Midbrain (tissue), 1 donor: ENCODE results near the gene TSPAN3.

ENCODE experiments used
- DNase-seq: peaks from one replicate; lab custom pipeline; 2025; lab: John Stamatoyannopoulos, UW

Gene TSPAN3

DNA sequence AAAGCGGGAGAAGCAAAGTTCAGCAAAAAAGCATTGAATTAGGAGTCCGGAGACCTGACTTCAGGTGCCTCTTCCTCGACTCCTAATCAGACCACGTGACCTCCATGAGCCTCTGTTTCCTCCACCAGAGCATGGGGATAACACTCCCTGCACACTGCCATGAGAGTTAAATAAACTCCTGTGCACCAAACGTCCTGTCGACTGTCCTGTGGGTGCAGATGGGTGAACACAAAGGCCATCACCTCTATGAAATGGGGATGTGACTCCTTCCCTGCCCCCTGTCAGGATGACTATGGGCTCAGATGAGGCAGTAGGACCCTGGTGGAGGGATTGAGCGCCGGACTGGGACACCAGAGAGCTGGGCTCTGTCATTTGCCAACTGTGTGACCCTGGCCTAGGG lies 13.5 kb upstream of the TSPAN3 start:
- no peak for DNase-seq

DNA sequence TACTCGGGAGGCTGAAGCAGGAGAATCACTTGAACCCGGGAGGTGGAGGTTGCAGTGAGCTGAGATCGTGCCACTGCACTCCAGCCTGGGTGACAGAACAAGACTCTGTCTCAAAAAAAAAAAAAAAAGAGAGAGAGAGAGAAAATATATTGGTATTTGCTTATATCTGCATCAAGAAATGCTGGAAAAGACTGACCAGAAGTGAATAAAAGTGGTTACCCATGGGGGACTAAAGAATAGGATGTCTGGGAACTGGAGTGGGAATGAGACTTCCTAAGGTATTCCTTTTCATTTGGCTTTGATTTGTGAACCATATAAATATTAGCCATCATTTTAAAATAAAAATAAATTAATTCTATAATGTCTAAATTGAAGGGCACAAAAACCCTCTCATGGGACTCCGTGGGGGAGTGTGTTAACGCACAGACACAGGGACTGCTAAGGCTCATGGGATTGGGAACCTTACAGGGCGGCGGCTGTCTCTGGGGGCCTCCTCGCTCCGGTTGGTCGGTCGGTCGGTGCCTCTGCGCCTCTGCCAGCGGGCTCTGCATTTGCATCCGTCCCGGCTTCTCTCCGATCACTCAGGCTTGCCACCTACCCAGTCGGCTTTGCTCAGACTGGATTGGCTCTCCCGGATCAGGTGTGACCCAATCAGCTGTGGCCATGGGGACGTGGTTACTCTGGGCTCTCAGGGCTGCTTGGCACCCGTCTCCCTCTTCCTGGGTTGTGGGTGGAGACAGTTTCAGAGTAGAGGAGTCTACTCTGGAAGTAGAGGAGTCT lies 12.7 kb upstream of the TSPAN3 start:
- DNase-seq: peak; percentile 32

DNA sequence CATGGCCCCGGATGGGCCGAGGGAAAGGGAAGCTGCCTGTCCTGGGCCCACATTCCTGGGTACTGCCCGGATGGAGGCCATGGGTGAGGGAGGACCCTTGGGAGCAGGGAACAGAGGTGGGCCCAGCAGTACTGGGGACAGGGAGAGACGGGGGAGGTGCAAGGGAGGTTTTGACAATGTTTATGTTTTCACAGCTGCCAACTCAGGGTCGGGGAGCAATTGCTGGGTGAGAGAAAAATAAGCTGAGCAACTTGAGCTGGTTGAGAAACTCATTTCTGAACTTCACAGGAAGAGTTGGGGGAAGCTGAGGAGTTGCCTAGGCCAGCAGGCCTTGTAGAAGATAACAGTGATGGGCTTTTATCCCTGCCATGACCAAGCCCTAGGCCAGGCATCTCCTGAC lies 11.1 kb upstream of the TSPAN3 start:
- no peak for DNase-seq

GRCh38 chr15:77076323-77076915 lies 5.5 kb upstream of the TSPAN3 start:
- peak; percentile 27 for DNase-seq

DNA sequence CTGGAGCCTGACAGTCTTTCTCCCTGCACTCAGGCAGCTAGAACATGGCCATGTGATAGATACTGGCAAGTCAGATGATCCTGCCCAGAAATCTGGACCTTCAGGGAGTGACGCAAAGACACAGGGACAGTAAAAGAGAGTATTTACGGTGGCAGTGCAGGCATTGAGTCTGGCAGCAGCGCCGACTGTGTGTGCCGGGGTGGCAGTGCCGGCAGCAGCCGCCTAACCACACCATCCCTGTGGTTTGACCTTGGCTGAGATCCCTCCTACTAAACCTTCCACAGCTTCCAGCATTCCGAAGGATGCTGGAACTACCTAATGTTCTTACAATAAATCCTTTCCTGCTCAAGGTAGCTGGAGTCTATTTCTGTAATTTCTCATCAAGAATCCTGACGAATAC lies 4.6 kb upstream of the TSPAN3 start:
- peak; percentile 30 for DNase-seq

DNA sequence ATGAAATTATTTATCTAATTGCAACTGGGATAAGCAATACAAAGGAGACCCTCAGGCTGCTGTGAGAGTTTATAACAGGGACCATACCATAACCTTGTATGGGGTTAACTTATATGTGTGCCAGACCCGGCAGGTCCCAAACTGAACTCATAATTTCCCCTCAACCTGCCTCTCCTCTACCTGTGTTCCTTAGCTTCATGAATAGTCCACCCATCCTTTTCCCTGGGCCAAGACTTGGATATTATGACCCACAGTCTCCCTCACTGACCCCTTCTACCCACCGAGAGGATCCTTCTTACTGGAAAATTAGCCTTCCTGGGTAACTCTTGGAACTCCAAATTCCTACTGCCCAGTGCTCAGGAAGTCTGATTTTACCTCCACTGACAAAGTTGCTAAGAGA lies 3.4 kb upstream of the TSPAN3 start:
- DNase-seq: no peak

GRCh38 chr15:77071305-77072223 lies 655 bp upstream of the TSPAN3 start:
- DNase-seq: no peak

- DNase-seq: no peak
Observed at GRCh38 chr15:77070180-77070494, 772 bp downstream of the TSPAN3 start.

DNA sequence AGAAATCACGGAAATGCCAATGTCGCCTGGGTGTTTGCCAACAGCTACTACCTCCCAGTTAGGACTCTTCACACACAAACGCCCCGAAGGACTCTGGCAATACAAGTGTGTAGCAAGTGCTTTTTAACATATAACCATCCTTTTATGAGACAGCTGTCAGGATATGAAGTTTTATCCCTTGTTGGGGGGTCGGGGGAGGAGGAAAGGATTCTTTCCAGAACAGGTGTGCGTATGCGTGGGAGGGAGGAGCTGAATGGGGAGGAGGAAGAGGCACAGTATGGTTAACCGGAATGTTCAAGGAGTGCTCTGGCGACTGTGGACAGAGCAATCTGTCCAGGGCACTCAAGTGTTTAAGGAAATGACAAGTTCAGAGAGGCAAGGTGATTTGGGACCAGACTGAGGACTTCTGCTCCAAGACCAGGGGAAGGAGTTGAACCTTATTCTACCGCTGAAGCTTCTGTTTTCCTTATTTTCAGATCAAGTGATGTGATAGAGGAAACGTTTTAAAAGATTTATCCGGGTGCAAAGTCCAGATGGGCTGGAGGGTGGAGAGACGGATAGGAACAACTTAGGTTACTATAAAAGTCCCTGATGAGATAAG lies 1.3 kb downstream of the TSPAN3 start:
- DNase-seq: no peak

DNA sequence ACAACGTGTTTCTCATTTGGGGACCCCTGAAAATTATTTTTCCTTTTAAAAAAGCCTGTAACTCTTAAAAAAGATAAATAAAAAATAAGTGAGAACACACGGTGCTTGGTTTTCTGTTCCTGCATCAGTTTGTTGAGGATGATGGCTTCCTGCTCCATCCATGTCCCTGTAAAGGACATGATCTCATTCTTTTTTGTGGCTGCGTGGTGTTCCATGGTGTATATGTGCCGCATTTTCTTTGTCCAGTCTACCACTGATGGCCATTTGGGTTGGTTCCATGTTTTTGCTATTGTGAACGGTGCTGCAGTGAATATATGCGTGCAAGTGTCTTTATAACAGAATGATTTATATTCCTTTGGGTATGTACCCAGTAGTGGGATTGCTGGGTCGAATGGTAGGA lies 2.3 kb downstream of the TSPAN3 start:
- DNase-seq: no peak

DNA sequence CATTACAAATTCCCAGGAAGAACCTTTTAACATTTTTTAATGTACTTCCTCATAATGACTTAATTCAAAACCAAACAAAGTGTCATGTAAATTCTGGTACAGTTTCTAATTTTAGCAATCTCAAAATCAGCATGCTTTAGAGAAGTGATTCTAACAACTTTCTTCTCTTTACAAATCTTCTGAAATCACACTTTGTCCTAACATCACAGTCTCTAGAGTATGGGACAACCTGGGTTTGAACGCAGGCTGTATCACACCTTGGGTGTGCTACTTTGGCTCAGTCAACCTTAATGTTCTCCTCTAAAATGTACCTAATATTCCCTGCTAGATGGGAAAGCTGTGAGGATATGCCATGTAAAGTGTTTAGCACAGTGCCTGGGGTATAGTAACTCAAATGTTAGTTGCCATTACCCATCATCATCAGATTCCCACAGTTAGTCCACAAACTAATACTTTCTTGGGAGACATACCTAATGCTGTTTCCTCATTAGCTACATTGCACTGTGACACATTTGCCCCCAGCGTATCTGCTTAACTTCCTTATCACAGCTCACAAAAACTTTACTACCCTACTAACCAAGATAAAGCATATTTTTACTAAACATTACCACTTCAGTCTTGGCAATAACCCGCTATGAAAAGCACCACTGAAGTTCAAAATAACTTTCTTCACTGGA lies 3.1 kb downstream of the TSPAN3 start:
- no peak for DNase-seq

DNA sequence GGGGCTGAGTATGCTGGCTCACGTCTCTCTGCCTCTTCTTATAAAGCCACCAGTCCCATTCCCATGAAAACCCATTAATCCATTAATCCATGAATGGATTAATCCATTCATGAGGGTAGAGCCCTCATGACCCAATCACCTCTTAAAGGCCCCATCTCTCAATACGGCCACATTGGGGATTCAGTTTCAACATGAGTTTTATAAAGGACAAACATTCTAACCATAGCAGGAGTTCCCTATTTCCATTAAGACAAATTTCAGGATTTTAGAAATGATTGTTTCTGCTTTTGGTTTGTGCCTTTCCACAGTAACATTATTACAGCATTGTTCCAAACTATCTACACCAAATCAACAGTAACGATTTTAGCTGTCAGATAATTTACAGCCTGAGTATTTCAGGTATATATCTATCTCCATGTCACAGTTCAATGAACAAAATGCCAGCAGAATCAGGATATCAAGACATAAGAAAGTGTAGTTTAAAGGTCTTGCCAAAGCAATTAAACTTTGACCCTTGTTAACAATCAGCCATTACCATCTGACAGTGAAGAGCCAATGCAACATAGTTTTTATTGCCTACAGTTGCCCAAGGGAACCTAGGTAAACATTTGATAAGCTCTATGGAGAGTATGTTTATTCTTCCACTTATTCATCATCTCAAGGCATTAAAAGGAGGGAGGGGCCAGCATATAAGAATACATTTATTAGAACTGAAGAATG lies 3.8 kb downstream of the TSPAN3 start:
- DNase-seq: no peak

GRCh38 chr15:77064539-77065308 lies 6.2 kb downstream of the TSPAN3 start:
- no peak for DNase-seq

GRCh38 chr15:77064063-77064462 lies 6.8 kb downstream of the TSPAN3 start:
- DNase-seq: no peak

- no peak for DNase-seq
Observed at GRCh38 chr15:77063249-77063648, 7.7 kb downstream of the TSPAN3 start.

DNA sequence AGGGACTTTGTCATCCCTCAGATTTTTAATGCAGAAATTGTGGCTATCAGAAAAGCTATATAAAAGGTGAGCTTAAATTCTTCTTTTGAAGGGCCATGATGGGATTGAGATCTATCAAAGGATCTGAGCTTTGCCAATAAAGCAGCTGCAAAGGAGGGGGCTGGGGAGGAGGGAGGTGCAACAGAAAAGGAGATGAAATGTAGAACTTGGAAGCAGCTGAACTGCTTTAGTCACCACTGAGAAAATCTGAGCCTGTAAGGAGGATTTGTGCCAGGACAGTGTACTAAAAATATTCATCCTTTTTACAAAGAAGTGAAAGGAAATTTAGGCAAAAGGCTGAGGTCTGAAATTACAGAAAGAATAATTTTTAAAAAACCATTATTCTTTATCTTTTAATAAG lies 10.4 kb downstream of the TSPAN3 start:
- DNase-seq: peak; percentile 38

GRCh38 chr15:77059786-77060361 lies 11.0 kb downstream of the TSPAN3 start:
- DNase-seq: peak; percentile 6

- no peak for DNase-seq
Observed at GRCh38 chr15:77058468-77058867, 12.4 kb downstream of the TSPAN3 start.

- no peak for DNase-seq
Observed at GRCh38 chr15:77057685-77058084, 13.2 kb downstream of the TSPAN3 start.

- no peak for DNase-seq
Observed at GRCh38 chr15:77057072-77057471, 13.8 kb downstream of the TSPAN3 start.
